ENCODE results near the gene HOXA5. TPM values are rescaled to one million over a fixed set of nuclear protein-coding genes. Genes with fewer than 3 reads are reported as not detected.

The HOXA5 gene
- total RNA-seq, 1 donor from 2014 or later = not detected

GRCh38 chr7:27115221-27116026 is 28.1 kb downstream of the HOXA5 start:
- no peaks in the 10 kb centered on the region for H3K9me3 Mint-ChIP-seq (ENCODE audit: low read depth)
- DNase-seq (ENCODE audit: low spot score) = no peak
- peaks cover 7% of the 10 kb centered on the region for H3K4me1 Mint-ChIP-seq (ENCODE audit: low read depth)
- H3K27me3 Mint-ChIP-seq (ENCODE audit: low read depth) = peaks cover 87% of the 10 kb centered on the region
- H3K27ac Mint-ChIP-seq (ENCODE audit: unreplicated experiment) = peak overlapping the region; percentile 73
- no peak for TF ChIP-seq CTCF (IDR thresholded peaks at IDR 0.05)
- peaks cover 7% of the 10 kb centered on the region for H3K36me3 Mint-ChIP-seq (ENCODE audit: low read depth)
- peak overlapping the region; percentile 62 for H3K4me3 Mint-ChIP-seq (ENCODE audit: unreplicated experiment)

- peak overlapping the region; percentile 73 for H3K27ac Mint-ChIP-seq (ENCODE audit: unreplicated experiment)
- no peaks in the 10 kb centered on the region for H3K9me3 Mint-ChIP-seq (ENCODE audit: low read depth)
- no peak for DNase-seq (ENCODE audit: low spot score)
- peaks cover 9% of the 10 kb centered on the region for H3K4me1 Mint-ChIP-seq (ENCODE audit: low read depth)
- peak overlapping the region; percentile 62 for H3K4me3 Mint-ChIP-seq (ENCODE audit: unreplicated experiment)
- TF ChIP-seq CTCF (IDR thresholded peaks at IDR 0.05) = no peak
- peaks cover 84% of the 10 kb centered on the region for H3K27me3 Mint-ChIP-seq (ENCODE audit: low read depth)
- H3K36me3 Mint-ChIP-seq (ENCODE audit: low read depth) = peaks cover 8% of the 10 kb centered on the region
These were observed 28.6 kb downstream of the HOXA5 start for GRCh38 chr7:27114881-27115220.

DNA sequence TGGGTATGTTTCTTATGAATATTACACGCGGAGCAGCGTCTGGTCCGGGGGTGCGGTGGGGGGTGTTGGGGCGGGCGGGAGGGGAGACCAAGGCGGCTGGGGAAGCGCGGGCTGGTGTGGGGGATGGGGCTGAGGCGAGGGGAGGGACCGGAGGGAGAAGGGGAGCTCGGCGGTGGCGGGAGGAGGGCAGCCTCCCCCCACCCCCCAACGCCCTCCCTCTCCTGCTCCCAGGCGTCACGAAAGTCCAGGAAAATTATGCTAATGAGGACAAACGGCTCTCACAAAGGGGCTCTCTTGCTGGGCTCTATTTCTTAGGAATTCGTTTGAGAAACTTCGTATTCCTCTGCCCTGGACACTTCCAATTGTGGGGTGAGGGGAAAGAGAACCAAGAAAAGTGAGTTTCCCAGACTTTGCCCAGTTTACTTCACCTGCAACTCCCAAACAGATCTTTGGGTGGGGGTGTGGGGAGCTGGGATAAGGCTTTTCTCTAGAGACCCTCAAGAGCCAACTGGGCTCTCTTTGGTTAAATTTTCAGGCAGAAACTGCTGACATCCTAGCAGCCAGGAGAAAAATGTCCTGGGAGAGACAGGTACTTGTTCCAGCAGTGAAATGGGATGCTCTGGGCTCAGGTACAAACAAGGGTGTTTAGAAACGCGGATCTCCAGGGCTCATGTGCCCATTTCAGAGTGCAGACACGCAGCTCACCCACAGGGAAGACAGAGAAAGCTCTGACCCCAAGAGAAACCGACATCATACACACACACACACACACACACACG is 29.3 kb downstream of the HOXA5 start:
- H3K4me3 Mint-ChIP-seq (ENCODE audit: unreplicated experiment) = peak overlapping the region; percentile 63
- TF ChIP-seq CTCF (IDR thresholded peaks at IDR 0.05) = no peak
- DNase-seq (ENCODE audit: low spot score) = no peak
- H3K27ac Mint-ChIP-seq (ENCODE audit: unreplicated experiment) = peak overlapping the region; percentile 82
- H3K27me3 Mint-ChIP-seq (ENCODE audit: low read depth) = peaks cover 82% of the 10 kb centered on the region
- H3K36me3 Mint-ChIP-seq (ENCODE audit: low read depth) = peaks cover 10% of the 10 kb centered on the region
- H3K9me3 Mint-ChIP-seq (ENCODE audit: low read depth) = no peaks in the 10 kb centered on the region
- H3K4me1 Mint-ChIP-seq (ENCODE audit: low read depth) = peaks cover 12% of the 10 kb centered on the region

DNA sequence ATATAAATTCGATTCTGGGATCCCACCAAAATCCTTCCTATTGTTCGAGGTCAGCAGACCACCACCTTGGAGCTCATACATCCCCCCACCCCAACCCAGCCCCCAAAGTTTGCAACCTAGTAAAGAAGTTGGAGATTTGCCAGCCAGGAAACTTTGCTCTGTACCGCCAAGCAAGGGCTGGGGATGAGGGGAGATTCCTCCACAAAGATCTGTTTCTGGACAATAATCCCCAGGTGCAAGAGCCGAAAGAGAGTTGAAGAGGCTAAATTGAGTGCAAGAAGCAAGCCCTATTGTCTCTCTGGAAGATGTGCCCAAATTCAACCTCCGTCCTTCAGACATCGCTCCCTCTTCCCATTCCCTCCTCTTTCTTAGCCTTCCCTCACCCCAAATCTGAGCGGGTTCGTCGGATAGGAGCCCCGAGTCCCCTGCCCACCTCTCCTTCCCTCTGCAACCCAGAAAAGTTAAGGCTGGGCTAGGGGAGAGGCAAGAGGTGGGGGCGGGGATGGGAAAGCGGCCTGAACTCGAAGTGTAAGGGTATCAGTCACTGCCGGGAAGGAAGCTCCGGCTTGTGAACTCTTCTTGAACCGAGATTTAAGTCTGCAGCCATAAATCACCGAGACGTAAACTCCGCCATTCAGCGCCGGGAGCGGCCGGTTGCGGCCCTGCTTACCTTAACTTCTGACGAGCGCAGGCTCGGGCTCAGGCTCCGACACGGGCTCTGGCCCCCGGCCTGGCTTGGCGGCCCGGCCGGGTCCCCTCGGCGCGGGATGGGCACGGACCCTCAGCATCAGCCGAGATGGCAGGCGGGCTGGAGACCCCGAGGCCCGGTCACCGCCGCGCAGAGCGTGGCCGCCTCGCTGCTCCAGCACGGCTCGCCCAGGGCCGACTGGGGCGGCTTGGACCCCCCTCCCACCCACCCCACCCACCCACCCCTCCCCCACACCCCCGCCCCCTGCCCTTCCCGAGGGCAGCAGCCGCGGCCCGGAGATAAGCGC is 30.2 kb downstream of the HOXA5 start:
- DNase-seq (ENCODE audit: low spot score) = no peak
- Mint-ChIP-seq H3K36me3 (ENCODE audit: low read depth) (peaks cover 8% of the 10 kb centered on the region), H3K27ac (ENCODE audit: unreplicated experiment) (peak overlapping the region; percentile 74), H3K4me3 (ENCODE audit: unreplicated experiment) (peak overlapping the region; percentile 73), H3K9me3 (ENCODE audit: low read depth) (no peaks in the 10 kb centered on the region), H3K27me3 (ENCODE audit: low read depth) (peaks cover 81% of the 10 kb centered on the region), H3K4me1 (ENCODE audit: low read depth) (peaks cover 18% of the 10 kb centered on the region)
- no peak for TF ChIP-seq CTCF (IDR thresholded peaks at IDR 0.05)
